ENCODE data around the gene EDAR. TPM values are rescaled to one million over a fixed set of nuclear protein-coding genes. Genes with fewer than 3 reads are reported as not detected.

The EDAR gene
- total and polyA plus RNA-seq, 8 donors = 0.93 to 1.1 TPM; not detected in 6

DNA sequence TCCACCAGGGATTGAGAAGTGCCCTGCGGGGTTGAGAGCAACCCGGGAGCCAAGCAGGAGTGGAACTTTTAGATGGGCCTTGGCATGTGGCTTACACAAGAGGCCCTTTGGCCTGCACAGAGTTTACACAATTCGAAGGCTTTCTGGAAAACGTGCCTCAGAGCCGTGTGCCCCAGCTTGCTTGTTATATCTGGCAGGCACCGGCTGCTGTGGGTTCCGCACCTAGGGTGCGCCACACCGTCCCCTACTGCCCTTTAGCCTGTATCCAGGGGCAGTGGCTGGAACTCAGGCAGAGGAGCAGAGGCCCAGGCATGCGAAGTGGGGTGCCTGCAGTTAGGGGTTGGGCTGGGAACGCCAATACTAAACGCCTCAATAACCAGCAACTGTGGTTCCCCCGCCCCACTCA is 32.9 kb upstream of the EDAR start:
- TF ChIP-seq, protein P1, sequence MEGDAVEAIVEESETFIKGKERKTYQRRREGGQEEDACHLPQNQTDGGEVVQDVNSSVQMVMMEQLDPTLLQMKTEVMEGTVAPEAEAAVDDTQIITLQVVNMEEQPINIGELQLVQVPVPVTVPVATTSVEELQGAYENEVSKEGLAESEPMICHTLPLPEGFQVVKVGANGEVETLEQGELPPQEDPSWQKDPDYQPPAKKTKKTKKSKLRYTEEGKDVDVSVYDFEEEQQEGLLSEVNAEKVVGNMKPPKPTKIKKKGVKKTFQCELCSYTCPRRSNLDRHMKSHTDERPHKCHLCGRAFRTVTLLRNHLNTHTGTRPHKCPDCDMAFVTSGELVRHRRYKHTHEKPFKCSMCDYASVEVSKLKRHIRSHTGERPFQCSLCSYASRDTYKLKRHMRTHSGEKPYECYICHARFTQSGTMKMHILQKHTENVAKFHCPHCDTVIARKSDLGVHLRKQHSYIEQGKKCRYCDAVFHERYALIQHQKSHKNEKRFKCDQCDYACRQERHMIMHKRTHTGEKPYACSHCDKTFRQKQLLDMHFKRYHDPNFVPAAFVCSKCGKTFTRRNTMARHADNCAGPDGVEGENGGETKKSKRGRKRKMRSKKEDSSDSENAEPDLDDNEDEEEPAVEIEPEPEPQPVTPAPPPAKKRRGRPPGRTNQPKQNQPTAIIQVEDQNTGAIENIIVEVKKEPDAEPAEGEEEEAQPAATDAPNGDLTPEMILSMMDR (IDR thresholded peaks at IDR 0.05) = no peak
- no peak for TF ChIP-seq EP300 (IDR thresholded peaks at IDR 0.05)
- no peak for TF ChIP-seq POLR2AphosphoS5 (IDR thresholded peaks at IDR 0.05)
- no peak for TF ChIP-seq POLR2A (IDR thresholded peaks at IDR 0.05)
- H3K4me1 ChIP-seq = peaks cover 0 to 14% (median 3%) of the 10 kb centered on the region in 4 donors
- no peaks in the 10 kb centered on the region for H3K36me3 ChIP-seq
- H3K27ac ChIP-seq = no peak overlapping the region
- WGBS, 5 donors = 48 to 68% (median 64%) methylated on average over 10 to 13 of the region's 13 CpGs
- peak in 1 of 2 donors; percentile 53 for DNase-seq
- H3K9me3 ChIP-seq = no peaks in the 10 kb centered on the region
- no peak overlapping the region for H3K4me3 ChIP-seq
- H3K27me3 ChIP-seq = peaks cover 0 to 8% (median 0%) of the 10 kb centered on the region in 3 donors
- intact Hi-C loops (cut with DNase I; ENCODE audit: low total_unique reads) = no loop called here

DNA sequence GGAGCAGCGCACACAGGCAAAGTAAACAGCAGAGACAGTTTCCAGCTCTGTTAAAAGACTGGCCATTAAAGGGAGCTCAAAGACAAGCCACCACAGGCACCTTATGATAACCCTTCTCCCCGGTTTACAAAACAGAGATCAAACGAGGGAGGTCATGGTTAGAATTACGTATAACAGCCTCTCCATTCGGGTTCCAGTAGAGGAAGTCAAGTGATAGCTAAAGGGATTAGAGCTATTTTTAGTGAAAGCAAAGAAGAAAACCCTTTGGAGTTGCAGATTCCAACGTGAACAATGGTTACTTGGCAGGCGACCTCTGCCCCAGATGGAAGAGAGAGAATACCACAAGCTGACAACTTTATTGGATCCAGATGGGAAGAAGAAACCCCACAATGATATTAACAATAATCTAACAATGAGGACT is 31.2 kb upstream of the EDAR start:
- 21 to 38% (median 24%) methylated on average over 7 of the region's 7 CpGs for WGBS, 5 donors

DNA sequence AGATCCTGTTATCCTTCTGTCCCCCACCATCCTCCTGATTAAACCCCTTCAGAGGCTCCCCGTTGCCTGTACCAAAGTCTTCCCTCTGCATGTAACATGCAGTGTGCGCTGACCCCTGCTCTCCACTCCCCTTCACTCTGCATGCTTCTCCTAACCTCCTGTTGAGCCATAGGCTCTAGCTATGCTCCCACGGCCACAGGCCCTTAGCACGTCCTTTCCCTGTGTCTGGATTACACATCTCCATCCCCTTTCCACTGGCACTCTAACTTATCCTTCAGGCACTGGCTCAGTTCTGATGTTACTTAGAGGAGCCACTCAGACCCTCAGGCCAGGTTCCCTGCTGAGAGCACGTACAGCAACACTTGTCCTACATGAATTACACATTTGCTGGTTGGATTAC is 29.4 kb upstream of the EDAR start:
- 88 to 96% (median 92%) methylated on average over 5 of the region's 5 CpGs for WGBS, 5 donors

More for the DNA sequence above, 31.2 kb upstream of the EDAR start:
- H3K36me3 ChIP-seq = no peaks in the 10 kb centered on the region
- no peak overlapping the region for H3K27ac ChIP-seq
- H3K9me3 ChIP-seq = no peaks in the 10 kb centered on the region
- DNase-seq = peak in 1 of 2 donors; percentile 17
- peaks cover 0 to 14% (median 3%) of the 10 kb centered on the region in 4 donors for H3K4me1 ChIP-seq
- no peak overlapping the region for H3K4me3 ChIP-seq
- intact Hi-C loops (cut with DNase I; ENCODE audit: low total_unique reads) = no loop called here
- H3K27me3 ChIP-seq = peaks cover 0 to 8% (median 0%) of the 10 kb centered on the region in 3 donors
- TF ChIP-seq EP300 (IDR thresholded peaks at IDR 0.05) (no peak), POLR2AphosphoS5 (IDR thresholded peaks at IDR 0.05) (no peak), POLR2A (IDR thresholded peaks at IDR 0.05) (no peak)
- TF ChIP-seq, protein P1 (IDR thresholded peaks at IDR 0.05) = no peak

DNA sequence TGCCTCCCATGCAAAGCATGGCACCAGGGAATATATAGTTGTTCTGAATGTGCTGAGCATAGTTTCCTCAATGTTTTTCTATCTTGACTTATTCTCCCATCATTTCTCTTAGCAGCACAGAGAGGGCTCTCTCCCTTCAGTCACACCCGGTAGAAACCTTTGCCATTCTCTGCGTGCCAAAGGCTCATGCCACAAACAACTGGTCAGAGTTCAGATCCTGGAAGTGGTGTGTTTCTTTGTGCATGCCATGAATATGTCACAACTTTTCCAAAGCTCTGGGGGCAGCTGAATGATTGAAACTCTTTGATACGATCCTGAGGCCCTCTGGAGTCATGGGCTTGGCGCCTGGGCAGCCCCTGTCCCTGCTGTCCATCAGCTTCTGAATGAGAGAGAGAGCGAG is 28.0 kb upstream of the EDAR start:
- TF ChIP-seq, protein P1 (IDR thresholded peaks at IDR 0.05) = no peak
- TF ChIP-seq POLR2A (IDR thresholded peaks at IDR 0.05) (no peak), POLR2AphosphoS5 (IDR thresholded peaks at IDR 0.05) (no peak), EP300 (IDR thresholded peaks at IDR 0.05) (no peak)
- H3K9me3 ChIP-seq = no peaks in the 10 kb centered on the region
- no peak overlapping the region for H3K27ac ChIP-seq
- intact Hi-C loops (cut with DNase I; ENCODE audit: low total_unique reads) = no loop called here
- no peak overlapping the region for H3K4me3 ChIP-seq
- DNase-seq = no peak
- 69 to 76% (median 72%) methylated on average over 5 of the region's 5 CpGs for WGBS, 5 donors
- H3K4me1 ChIP-seq = peaks cover 0 to 13% (median 3%) of the 10 kb centered on the region in 4 donors
- H3K36me3 ChIP-seq = no peaks in the 10 kb centered on the region
- peaks cover 0 to 8% (median 0%) of the 10 kb centered on the region in 3 donors for H3K27me3 ChIP-seq

More for the DNA sequence above, 29.4 kb upstream of the EDAR start:
- Histone ChIP-seq H3K27me3 (peaks cover 0 to 8% (median 0%) of the 10 kb centered on the region in 3 donors), H3K4me1 (peaks cover 0 to 14% (median 3%) of the 10 kb centered on the region in 4 donors), H3K36me3 (no peaks in the 10 kb centered on the region), H3K9me3 (no peaks in the 10 kb centered on the region), H3K4me3 (no peak overlapping the region), H3K27ac (no peak overlapping the region)
- no peak for DNase-seq
- intact Hi-C loops (cut with DNase I; ENCODE audit: low total_unique reads) = no loop called here
- no peak for TF ChIP-seq EP300 (IDR thresholded peaks at IDR 0.05)
- TF ChIP-seq POLR2AphosphoS5 (IDR thresholded peaks at IDR 0.05) = no peak
- TF ChIP-seq, protein P1 (IDR thresholded peaks at IDR 0.05) = no peak
- no peak for TF ChIP-seq POLR2A (IDR thresholded peaks at IDR 0.05)

All from stomach (tissue), 9 donors.